Vagina (tissue), 2 donors: ENCODE results near the gene TSPAN9. TPM values are rescaled to one million over a fixed set of nuclear protein-coding genes. Genes with fewer than 3 reads are reported as not detected.

Experiments
- DNase-seq, 2 donors: peaks; one replicate each; pipeline ENCODE4 v3.0.0-alpha.2; 2017; ENCODE audit errors: extremely low spot score in 2 of 2
- H3K27ac ChIP-seq: fragments of 200-600 bp; sonication (generic); one replicate; pipeline ENCODE4 v1.5.1; 2019
- H3K27me3 ChIP-seq: fragments of 200-600 bp; sonication (generic); one replicate; pipeline ENCODE4 v1.5.1; 2019
- H3K36me3 ChIP-seq, 2 donors: fragments of 200-600 bp; sonication (generic); one replicate each; pipeline ENCODE4 v1.5.1; 2017 to 2019
- H3K4me1 ChIP-seq: fragments of 200-600 bp; sonication (generic); one replicate; pipeline ENCODE4 v1.5.1; 2019
- H3K4me3 ChIP-seq, 2 donors: fragments of 200-600 bp; sonication (generic); 1 replicate in 1 of 2; 2 replicates in 1 of 2; pipeline ENCODE4 v1.5.1; 2016 to 2019
- H3K9me3 ChIP-seq: fragments of 200-600 bp; sonication (generic); one replicate; pipeline ENCODE4 v1.5.1; 2019
- CTCF ChIP-seq, 3 experiments: fragments of 450-650 bp in 2 of 3; fragments of 200-600 bp in 1 of 3; sonication (generic) in 1 of 3; IDR thresholded peaks; one replicate each; pipeline ENCODE4 v1.5.1; 2017 to 2019; ENCODE audit warnings: antibody characterized with exemption in 3 of 3, mild to moderate bottlenecking in 2 of 3, moderate library complexity in 2 of 3
- POLR2A ChIP-seq, 2 donors: fragments of 450-650 bp; IDR thresholded peaks; one replicate each; pipeline ENCODE4 v1.6.1; 2017; ENCODE audit warnings: antibody characterized with exemption in 2 of 2, mild to moderate bottlenecking in 2 of 2, moderate library complexity in 2 of 2
- POLR2AphosphoS5 ChIP-seq, 2 donors: sonication (generic); formaldehyde crosslinking; IDR thresholded peaks; one replicate each; pipeline ENCODE4 v1.9.0; 2017; ENCODE audit warnings: antibody characterized with exemption in 2 of 2, mild to moderate bottlenecking in 2 of 2, low read depth in 1 of 2; ENCODE audit not compliant: insufficient read depth in 1 of 2
- intact Hi-C: fragments of 100-400 bp; cut with DNase I; formaldehyde crosslinking; loops from one replicate; pipeline ENCODE4 v1.15.1; 2023
- total RNA-seq: library from RNA; depleted of rRNA; stranded (reverse); fragments of >200 nt; gene quantifications from one replicate; pipeline ENCODE4 v1.2.3, GENCODE V29; 2016

Gene TSPAN9
- total RNA-seq, 1 donor from 2014 or later, result 32.2 TPM

- DNase-seq, result no peak
- Histone ChIP-seq H3K27ac (peak overlapping the region; percentile 34), H3K27me3 (no peaks in the 10 kb centered on the region)
Measured at GRCh38 chr12:3200814-3201233, 123.6 kb downstream of the TSPAN9 start.

GRCh38 chr12:3201339-3202051 is 124.3 kb downstream of the TSPAN9 start:
- Histone ChIP-seq H3K4me3 (no peak overlapping the region), H3K9me3 (no peaks in the 10 kb centered on the region), H3K27ac (no peak overlapping the region), H3K4me1 (peaks cover 58% of the 10 kb centered on the region), H3K36me3 (no peaks in the 10 kb centered on the region), H3K27me3 (no peaks in the 10 kb centered on the region)
- TF ChIP-seq POLR2AphosphoS5 (IDR thresholded peaks at IDR 0.05; ENCODE audit: insufficient read depth in 1 of 2, low read depth in 1 of 2) (no peak), CTCF (IDR thresholded peaks at IDR 0.05) (no peak), POLR2A (IDR thresholded peaks at IDR 0.05) (no peak)
- intact Hi-C loops, result loop anchor here (10.0 kb wide), 2 partner anchors 73 to 127 kb away; partner anchors contain the start of gene TSPAN9
- no peak for DNase-seq

More at GRCh38 chr12:3200814-3201233, 123.6 kb downstream of the TSPAN9 start:
- Histone ChIP-seq H3K9me3 (no peaks in the 10 kb centered on the region), H3K4me1 (peaks cover 54% of the 10 kb centered on the region), H3K4me3 (peak overlapping the region; percentile 42 to 63), H3K36me3 (no peaks in the 10 kb centered on the region)
- no peak for TF ChIP-seq POLR2AphosphoS5 (IDR thresholded peaks at IDR 0.05; ENCODE audit: insufficient read depth in 1 of 2, low read depth in 1 of 2)
- no peak for TF ChIP-seq CTCF (IDR thresholded peaks at IDR 0.05)
- no peak for TF ChIP-seq POLR2A (IDR thresholded peaks at IDR 0.05)
- intact Hi-C loops, result loop anchor here (10.0 kb wide), 2 partner anchors 74 to 126 kb away; partner anchors contain the start of gene TSPAN9

DNA sequence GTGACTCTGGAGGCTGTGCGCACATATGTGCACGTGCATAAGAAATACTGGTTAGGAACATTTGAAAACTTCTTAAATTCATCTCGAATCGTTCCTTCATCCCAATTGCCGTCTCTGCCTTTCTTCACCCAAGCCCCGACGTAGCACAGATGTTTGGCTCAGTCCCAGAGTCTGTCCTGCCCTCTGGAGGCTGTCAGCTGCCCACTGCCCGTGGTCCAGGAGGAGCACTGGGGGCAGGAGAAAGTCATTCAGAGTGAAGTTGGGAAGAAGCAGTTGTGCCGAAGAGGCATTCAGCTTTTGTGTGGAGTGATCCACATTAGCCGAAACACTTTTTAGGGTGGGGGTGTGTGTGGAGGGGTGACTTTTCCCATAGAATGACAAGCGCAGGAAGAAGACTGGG is 124.9 kb downstream of the TSPAN9 start:
- TF ChIP-seq CTCF (IDR thresholded peaks at IDR 0.05), result no peak
- TF ChIP-seq POLR2A (IDR thresholded peaks at IDR 0.05), result no peak
- TF ChIP-seq POLR2AphosphoS5 (IDR thresholded peaks at IDR 0.05; ENCODE audit: insufficient read depth in 1 of 2, low read depth in 1 of 2), result no peak
- Histone ChIP-seq H3K27me3 (no peaks in the 10 kb centered on the region), H3K4me1 (peaks cover 58% of the 10 kb centered on the region), H3K9me3 (no peaks in the 10 kb centered on the region), H3K4me3 (no peak overlapping the region), H3K27ac (no peak overlapping the region), H3K36me3 (no peaks in the 10 kb centered on the region)
- DNase-seq, result no peak
- intact Hi-C loops, result loop anchor here (10.0 kb wide), 2 partner anchors 73 to 127 kb away; partner anchors contain the start of gene TSPAN9

- Histone ChIP-seq H3K4me1 (peaks cover 58% of the 10 kb centered on the region), H3K27ac (no peak overlapping the region), H3K36me3 (no peaks in the 10 kb centered on the region), H3K27me3 (no peaks in the 10 kb centered on the region), H3K4me3 (no peak overlapping the region), H3K9me3 (no peaks in the 10 kb centered on the region)
- intact Hi-C loops, result loop anchor here (10.0 kb wide), 2 partner anchors 72 to 128 kb away; partner anchors contain the start of gene TSPAN9
- TF ChIP-seq POLR2AphosphoS5 (IDR thresholded peaks at IDR 0.05; ENCODE audit: insufficient read depth in 1 of 2, low read depth in 1 of 2) (no peak), CTCF (IDR thresholded peaks at IDR 0.05) (peak; percentile 83 to 92 (median 84))
- no peak for DNase-seq
Measured at GRCh38 chr12:3202734-3203446, 125.7 kb downstream of the TSPAN9 start.
